ENCODE measurements around the gene RPL39.

- no peak for TF ChIP-seq CTCF (IDR thresholded peaks at IDR 0.05)
- TF ChIP-seq POLR2A (IDR thresholded peaks at IDR 0.05) = no peak
- no peak for TF ChIP-seq POLR2AphosphoS5 (IDR thresholded peaks at IDR 0.05)
These were observed 33.8 kb downstream of the RPL39 start for GRCh38 chrX:119757646-119757978.
